Measurements from ENCODE around the gene RASSF1.

DNA sequence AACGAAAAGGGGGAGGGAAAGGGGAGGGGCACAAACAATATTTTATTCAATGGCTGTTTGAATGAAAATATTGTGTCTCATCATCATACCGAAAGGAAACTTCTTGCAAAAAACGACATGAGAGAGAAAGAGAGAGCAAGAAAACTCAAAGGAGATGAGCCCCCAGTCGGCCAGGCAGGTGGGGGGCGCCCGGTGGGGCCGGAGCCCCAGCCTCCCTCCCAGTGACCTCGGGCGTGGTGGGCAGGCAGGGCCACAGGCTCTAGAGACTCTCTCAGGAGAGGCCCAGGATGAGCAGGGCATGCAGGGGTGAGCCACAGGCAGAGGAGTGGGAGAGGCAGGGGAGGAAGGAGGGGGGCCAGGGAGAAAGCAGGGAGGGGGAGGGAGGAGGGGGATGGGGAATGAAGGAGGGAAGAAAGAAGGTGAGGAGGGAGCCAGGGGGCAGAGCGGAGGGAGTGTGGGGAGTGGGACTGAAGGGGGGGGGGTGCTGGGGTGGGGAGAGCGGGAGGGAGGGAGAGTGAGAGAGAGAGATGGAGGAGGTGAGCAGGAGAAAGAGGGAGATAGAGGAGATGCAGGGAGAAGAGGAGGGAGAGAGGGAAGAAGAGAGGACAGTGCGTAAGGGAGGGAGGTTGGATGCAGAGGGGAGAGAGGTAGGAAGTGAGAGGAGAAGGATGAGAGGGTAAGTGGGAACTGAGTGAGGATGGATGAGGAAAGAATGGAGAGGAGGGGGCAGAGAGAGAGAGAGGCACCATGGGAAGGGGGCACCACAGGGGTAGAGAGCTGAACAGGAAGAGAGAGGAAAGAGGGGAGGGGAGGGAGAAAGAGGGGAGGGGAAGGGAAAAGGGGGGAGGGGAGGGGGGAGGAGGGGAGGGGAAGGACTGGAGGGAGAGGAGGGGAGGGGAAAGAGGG lies 32.8 kb upstream of the RASSF1 start:
- TF ChIP-seq TP53 (CRISPR knock-in tag; conservative IDR thresholded peaks at IDR 0.05) (no peak), CBX2 (IDR thresholded peaks at IDR 0.05; ENCODE audit: low read depth, low read length) (no peak), CBX2 (CRISPR knock-in tag; IDR thresholded peaks at IDR 0.05; ENCODE audit: low read depth) (no peak), ZMYM2 (CRISPR knock-in tag; IDR thresholded peaks at IDR 0.05) (no peak), CHD2 (IDR thresholded peaks at IDR 0.05; ENCODE audit: low read depth, low read length) (no peak), U2AF1 (optimal IDR thresholded peaks at IDR 0.05; ENCODE audit: low read depth, low read length) (no peak), ZNF557 (CRISPR knock-in tag; IDR thresholded peaks at IDR 0.05) (no peak), ZBTB20 (CRISPR knock-in tag; IDR thresholded peaks at IDR 0.05; ENCODE audit: borderline replicate concordance, low read depth) (no peak), RELA (CRISPR knock-in tag; IDR thresholded peaks at IDR 0.05) (no peak)
- TF ChIP-seq, protein P1, sequence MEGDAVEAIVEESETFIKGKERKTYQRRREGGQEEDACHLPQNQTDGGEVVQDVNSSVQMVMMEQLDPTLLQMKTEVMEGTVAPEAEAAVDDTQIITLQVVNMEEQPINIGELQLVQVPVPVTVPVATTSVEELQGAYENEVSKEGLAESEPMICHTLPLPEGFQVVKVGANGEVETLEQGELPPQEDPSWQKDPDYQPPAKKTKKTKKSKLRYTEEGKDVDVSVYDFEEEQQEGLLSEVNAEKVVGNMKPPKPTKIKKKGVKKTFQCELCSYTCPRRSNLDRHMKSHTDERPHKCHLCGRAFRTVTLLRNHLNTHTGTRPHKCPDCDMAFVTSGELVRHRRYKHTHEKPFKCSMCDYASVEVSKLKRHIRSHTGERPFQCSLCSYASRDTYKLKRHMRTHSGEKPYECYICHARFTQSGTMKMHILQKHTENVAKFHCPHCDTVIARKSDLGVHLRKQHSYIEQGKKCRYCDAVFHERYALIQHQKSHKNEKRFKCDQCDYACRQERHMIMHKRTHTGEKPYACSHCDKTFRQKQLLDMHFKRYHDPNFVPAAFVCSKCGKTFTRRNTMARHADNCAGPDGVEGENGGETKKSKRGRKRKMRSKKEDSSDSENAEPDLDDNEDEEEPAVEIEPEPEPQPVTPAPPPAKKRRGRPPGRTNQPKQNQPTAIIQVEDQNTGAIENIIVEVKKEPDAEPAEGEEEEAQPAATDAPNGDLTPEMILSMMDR (CRISPR knock-in tag; IDR thresholded peaks at IDR 0.05): no peak
